HG02884 (cell line): ENCODE results near the gene EP400.
"Not testable (repeated sequence)": the region's sequence is repeated elsewhere in the genome, so short reads cannot be mapped to it uniquely, and the experiment has no call there.

Experiments used
- ATAC-seq: cut with Tn5 transposase; IDR thresholded peaks from one replicate; pipeline ENCODE4 v1.9.1; 2021; ENCODE audit warnings: mild to moderate bottlenecking, moderate library complexity; ENCODE audit not compliant: unreplicated experiment

The EP400 gene

GRCh38 chr12:131947482-131948027 is 2.2 kb upstream of the EP400 start:
- ATAC-seq, result no peak

GRCh38 chr12:131948166-131948712 is 1.5 kb upstream of the EP400 start:
- ATAC-seq, result no peak

GRCh38 chr12:131948713-131949430 is 870 bp upstream of the EP400 start:
- not testable (repeated sequence) for ATAC-seq

- peak; percentile 19 for ATAC-seq
Observed at GRCh38 chr12:131950182-131950913, 606 bp downstream of the EP400 start.

GRCh38 chr12:131953810-131954209 is 4.1 kb downstream of the EP400 start:
- not testable (repeated sequence) for ATAC-seq

- not testable (repeated sequence) for ATAC-seq
Observed at GRCh38 chr12:131954460-131954859, 4.7 kb downstream of the EP400 start.

GRCh38 chr12:131959116-131959515 is 9.4 kb downstream of the EP400 start:
- no peak for ATAC-seq

GRCh38 chr12:131959641-131960589 is 10.2 kb downstream of the EP400 start:
- ATAC-seq, result no peak

GRCh38 chr12:131960590-131961325 is 11.0 kb downstream of the EP400 start:
- ATAC-seq, result not testable (repeated sequence)

GRCh38 chr12:131961328-131961727 is 11.6 kb downstream of the EP400 start:
- ATAC-seq, result not testable (repeated sequence)

GRCh38 chr12:131962069-131962468 is 12.3 kb downstream of the EP400 start:
- ATAC-seq, result no peak

GRCh38 chr12:131963381-131963780 is 13.6 kb downstream of the EP400 start:
- ATAC-seq, result no peak

GRCh38 chr12:131965073-131965472 is 15.3 kb downstream of the EP400 start:
- no peak for ATAC-seq

- ATAC-seq, result no peak
Observed at GRCh38 chr12:131971226-131971625, 21.5 kb downstream of the EP400 start.

- ATAC-seq, result no peak
Observed at GRCh38 chr12:131975228-131975627, 25.5 kb downstream of the EP400 start.

GRCh38 chr12:131979606-131980005 is 29.9 kb downstream of the EP400 start:
- ATAC-seq, result no peak

GRCh38 chr12:131980263-131980662 is 30.5 kb downstream of the EP400 start:
- no peak for ATAC-seq

GRCh38 chr12:131981388-131981787 is 31.6 kb downstream of the EP400 start:
- no peak for ATAC-seq

- ATAC-seq, result no peak
Observed at GRCh38 chr12:131982041-131982440, 32.3 kb downstream of the EP400 start.

- no peak for ATAC-seq
Observed at GRCh38 chr12:131983026-131983425, 33.3 kb downstream of the EP400 start.
